ENCODE data around the gene TUBB2A. TPM values are rescaled to one million over a fixed set of nuclear protein-coding genes. Genes with fewer than 3 reads are reported as not detected.
A peak's percentile ranks its signal among the peaks of the same experiment; 100 is the strongest.
"Not testable (repeated sequence)": the region's sequence is repeated elsewhere in the genome, so short reads cannot be mapped to it uniquely, and the experiment has no call there.

The TUBB2A gene
- total RNA-seq, 4 donors from 2014 or later = 104 to 219 (median 142) TPM

DNA sequence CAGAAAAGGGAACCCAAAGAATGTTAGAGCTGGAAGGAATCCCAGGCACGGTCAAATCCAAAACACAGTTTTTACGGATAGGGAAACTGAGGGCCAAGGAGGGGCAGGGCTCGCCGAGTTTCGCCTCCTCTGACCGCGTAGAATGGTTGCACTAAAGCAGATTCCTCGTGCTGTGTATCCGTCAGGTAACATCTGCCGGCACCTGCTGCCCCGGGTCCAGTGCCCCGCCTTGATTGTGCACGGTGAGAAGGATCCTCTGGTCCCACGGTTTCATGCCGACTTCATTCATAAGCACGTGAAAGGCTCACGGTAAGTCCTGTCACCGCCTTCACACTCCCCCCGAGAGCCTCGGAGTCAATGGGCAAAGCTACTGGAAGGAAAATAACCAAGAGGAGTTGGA, 17.1 kb downstream of the TUBB2A start:
- WGBS, 2 donors = 93 to 96% methylated on average over 20 of the region's 20 CpGs
- DNase-seq (ENCODE audit: low spot score in 2 of 2) = no peak
- H3K4me3 ChIP-seq (ENCODE audit: low read depth, poor library complexity, severe bottlenecking) = no peak overlapping the region
- intact Hi-C loops (cut with DNase I; ENCODE audit: low total_unique reads) = no loop called here
- TF ChIP-seq, protein P1, sequence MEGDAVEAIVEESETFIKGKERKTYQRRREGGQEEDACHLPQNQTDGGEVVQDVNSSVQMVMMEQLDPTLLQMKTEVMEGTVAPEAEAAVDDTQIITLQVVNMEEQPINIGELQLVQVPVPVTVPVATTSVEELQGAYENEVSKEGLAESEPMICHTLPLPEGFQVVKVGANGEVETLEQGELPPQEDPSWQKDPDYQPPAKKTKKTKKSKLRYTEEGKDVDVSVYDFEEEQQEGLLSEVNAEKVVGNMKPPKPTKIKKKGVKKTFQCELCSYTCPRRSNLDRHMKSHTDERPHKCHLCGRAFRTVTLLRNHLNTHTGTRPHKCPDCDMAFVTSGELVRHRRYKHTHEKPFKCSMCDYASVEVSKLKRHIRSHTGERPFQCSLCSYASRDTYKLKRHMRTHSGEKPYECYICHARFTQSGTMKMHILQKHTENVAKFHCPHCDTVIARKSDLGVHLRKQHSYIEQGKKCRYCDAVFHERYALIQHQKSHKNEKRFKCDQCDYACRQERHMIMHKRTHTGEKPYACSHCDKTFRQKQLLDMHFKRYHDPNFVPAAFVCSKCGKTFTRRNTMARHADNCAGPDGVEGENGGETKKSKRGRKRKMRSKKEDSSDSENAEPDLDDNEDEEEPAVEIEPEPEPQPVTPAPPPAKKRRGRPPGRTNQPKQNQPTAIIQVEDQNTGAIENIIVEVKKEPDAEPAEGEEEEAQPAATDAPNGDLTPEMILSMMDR (IDR thresholded peaks at IDR 0.05) = no peak
- TF ChIP-seq POLR2A (IDR thresholded peaks at IDR 0.05) = no peak

DNA sequence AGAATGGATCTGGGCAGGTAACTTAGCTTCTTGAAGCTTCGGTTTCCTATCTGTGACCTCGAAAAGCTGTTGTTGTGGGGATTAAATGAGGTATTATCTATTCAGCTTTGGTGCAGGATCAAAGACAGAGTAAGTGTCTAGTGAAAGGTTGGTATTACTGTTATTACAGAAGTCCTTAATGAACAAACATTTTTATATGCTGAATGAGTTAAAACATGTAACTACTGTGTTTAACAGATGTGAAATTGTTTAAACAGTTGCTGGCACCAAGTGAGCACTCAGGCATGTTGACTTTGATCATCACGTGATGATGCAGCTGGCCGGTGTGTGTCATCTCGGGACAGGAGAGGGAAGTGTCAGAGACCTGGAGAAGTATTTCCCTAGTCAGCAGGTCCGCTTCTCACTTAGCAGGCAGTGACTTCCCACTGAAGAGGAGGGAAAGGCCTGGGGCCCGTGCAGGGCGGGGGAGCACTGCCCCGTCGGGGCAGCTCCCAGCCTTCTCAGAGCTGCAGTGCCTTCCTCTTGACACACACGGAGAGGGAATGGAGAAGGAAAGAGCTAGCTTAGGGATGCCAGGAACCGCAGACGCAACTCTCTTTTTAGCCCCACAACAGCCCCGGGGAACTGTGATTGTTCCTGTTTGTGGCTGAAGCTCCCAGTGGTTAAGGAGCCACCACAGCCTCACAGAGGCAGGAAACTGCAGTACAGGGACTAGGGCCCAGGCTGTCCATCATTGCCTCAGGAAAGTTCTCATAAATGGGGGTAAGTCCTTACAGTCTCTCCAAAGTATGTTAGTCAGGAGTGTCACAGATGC, 18.0 kb downstream of the TUBB2A start:
- H3K4me3 ChIP-seq (ENCODE audit: low read depth, poor library complexity, severe bottlenecking) = no peak overlapping the region
- DNase-seq (ENCODE audit: low spot score in 2 of 2) = peak in 1 of 2 donors; percentile 49
- intact Hi-C loops (cut with DNase I; ENCODE audit: low total_unique reads) = loop anchor here (10.0 kb wide), 1 partner anchor 96 kb away; no protein-coding TSS in a partner anchor
- 56 to 72% methylated on average over 12 to 14 of the region's 14 CpGs for WGBS, 2 donors
- TF ChIP-seq, protein P1 (IDR thresholded peaks at IDR 0.05) = no peak
- TF ChIP-seq POLR2A (IDR thresholded peaks at IDR 0.05) = no peak

DNA sequence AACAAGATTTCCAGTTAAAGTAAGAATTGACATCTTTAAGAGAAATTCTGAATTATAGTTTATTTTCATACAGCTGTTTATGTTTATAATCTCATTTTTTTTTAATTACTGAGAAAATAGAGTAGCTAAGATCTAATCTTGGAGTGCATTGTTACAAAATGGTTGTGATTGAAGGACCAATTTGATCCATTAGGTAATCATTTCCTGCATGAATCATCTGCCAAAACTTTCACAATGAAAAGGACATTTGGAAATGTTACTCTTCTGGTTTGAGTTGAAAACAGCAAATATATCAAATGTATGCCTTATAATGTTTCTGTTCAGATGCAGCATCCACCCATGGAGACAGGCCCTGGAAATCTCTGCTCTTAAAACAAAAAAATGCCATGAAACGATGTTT, 19.0 kb downstream of the TUBB2A start:
- intact Hi-C loops (cut with DNase I; ENCODE audit: low total_unique reads) = loop anchor here (10.0 kb wide), 1 partner anchor 96 kb away; no protein-coding TSS in a partner anchor
- DNase-seq (ENCODE audit: low spot score in 2 of 2) = no peak
- no peak overlapping the region for H3K4me3 ChIP-seq (ENCODE audit: low read depth, poor library complexity, severe bottlenecking)
- 61 to 73% methylated on average over 1 of the region's 1 CpG for WGBS, 2 donors
- no peak for TF ChIP-seq POLR2A (IDR thresholded peaks at IDR 0.05)
- TF ChIP-seq, protein P1 (IDR thresholded peaks at IDR 0.05) = no peak

DNA sequence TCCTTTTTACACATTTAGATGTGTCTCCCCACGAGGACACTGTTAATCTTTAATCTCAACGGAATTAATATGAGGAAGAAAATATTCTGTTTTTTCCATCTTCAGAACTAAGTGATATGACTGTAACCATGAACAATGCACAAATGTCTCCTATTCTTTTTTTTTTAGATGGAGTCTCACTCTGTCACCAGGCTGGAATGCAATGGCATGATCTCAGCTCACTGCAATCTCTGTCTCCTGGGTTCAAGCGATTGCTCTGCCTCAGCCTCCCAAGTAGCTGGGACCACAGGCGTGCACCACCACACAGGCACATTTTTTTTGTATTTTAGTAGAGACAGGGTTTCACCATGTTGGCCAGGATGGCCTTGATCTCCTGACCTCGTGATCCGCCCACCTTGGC, 19.5 kb downstream of the TUBB2A start:
- WGBS, 2 donors = 85 to 94% methylated on average over 6 of the region's 6 CpGs
- DNase-seq (ENCODE audit: low spot score in 2 of 2); H3K4me3 ChIP-seq (ENCODE audit: low read depth, poor library complexity, severe bottlenecking): not testable (repeated sequence)
- intact Hi-C loops (cut with DNase I; ENCODE audit: low total_unique reads) = loop anchor here (10.0 kb wide), 1 partner anchor 97 kb away; no protein-coding TSS in a partner anchor

DNA sequence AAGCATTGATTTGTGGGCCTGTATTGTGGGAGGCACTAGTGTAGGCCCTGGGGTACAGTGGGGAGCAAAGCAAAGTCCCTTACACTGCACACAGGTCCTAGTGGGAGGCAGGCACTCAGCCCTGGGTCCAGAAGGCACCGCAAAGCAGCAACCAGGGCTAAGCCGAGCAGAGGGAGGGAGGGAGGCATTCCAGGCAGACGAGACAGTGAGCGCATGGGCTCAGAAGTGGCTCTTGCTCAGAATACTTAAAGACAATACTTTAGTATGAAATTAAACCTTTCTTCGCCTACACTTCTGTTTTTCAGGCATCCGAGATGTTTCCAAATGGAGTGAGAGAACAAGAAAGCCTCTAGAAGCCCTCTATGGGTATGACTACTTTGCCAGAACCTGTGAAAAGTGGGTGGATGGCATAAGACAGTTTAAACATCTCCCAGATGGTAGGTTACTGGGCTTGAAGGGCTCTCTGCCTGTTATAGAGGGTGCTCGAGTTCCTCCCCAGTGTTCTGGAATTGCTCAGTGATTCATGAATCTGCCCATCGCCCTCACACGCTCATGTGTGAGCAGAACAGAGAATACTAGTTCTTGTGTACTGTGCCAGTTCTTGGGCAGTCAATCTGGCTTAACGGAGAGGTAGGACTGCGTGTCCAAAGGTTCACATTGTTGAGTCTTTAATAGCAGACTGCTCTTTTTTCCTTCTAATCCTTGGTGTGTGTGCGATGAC, 20.1 kb downstream of the TUBB2A start:
- 94% methylated on average over 12 of the region's 12 CpGs for WGBS, 2 donors
- H3K4me3 ChIP-seq (ENCODE audit: low read depth, poor library complexity, severe bottlenecking) = no peak overlapping the region
- intact Hi-C loops (cut with DNase I; ENCODE audit: low total_unique reads) = loop anchor here (10.0 kb wide), 1 partner anchor 98 kb away; no protein-coding TSS in a partner anchor
- no peak for DNase-seq (ENCODE audit: low spot score in 2 of 2)
- TF ChIP-seq POLR2A (IDR thresholded peaks at IDR 0.05) = no peak
- TF ChIP-seq, protein P1 (IDR thresholded peaks at IDR 0.05) = no peak

All from lower leg skin (tissue), 4 donors.